CD4-positive, alpha-beta memory T cell (primary cell): Measurements from ENCODE around the gene RPS6KL1. TPM values are rescaled to one million over a fixed set of nuclear protein-coding genes. Genes with fewer than 3 reads are reported as not detected.

Experiments
- CTCF ChIA-PET: fragments of 350-600 bp; sonication (Branson Sonifier 250); formaldehyde crosslinking; loops from one replicate; lab custom pipeline; 2021; ENCODE audit warnings: inconsistent platforms; ENCODE audit not compliant: partially characterized antibody; lab: Charles Lee
- POLR2A ChIA-PET: fragments of 350-600 bp; sonication (Branson Sonifier 250); formaldehyde crosslinking; loops from one replicate; lab custom pipeline; 2021; ENCODE audit not compliant: partially characterized antibody; lab: Charles Lee
- DNase-seq, 5 donors: peaks; one replicate each; pipeline versions ENCODE4 v3.0.0 to v3.0.0-alpha.2; 2020 to 2022; ENCODE audit warnings: mixed read lengths in 1 of 5
- H3K27ac ChIP-seq: one replicate; pipeline ENCODE4 v1.7.0; 2013; ENCODE audit warnings: low read depth, low read length
- H3K27me3 ChIP-seq: 2 replicates; pipeline ENCODE4 v1.7.0; 2013; ENCODE audit warnings: mild to moderate bottlenecking, low read length, moderate library complexity; ENCODE audit not compliant: insufficient read depth
- H3K36me3 ChIP-seq: 2 replicates; pipeline ENCODE4 v1.7.0; 2013; ENCODE audit warnings: mild to moderate bottlenecking, low read length, moderate library complexity; ENCODE audit not compliant: insufficient read depth
- H3K4me1 ChIP-seq: 2 replicates; pipeline ENCODE4 v1.7.0; 2013; ENCODE audit warnings: mild to moderate bottlenecking, low read length, moderate library complexity; ENCODE audit not compliant: insufficient read depth
- H3K4me3 ChIP-seq, 2 donors: one replicate each; pipeline ENCODE4 v1.7.0; 2013; ENCODE audit warnings: low read length in 2 of 2, mild to moderate bottlenecking in 1 of 2
- H3K9me3 ChIP-seq, 2 donors: one replicate each; pipeline ENCODE4 v1.7.0; 2013; ENCODE audit warnings: low read length in 2 of 2, control low read depth in 1 of 2; ENCODE audit not compliant: control insufficient read depth in 1 of 2
- H3K27ac Mint-ChIP-seq, 7 donors: one replicate each; pipeline ENCODE4 v1.8.0; 2020 to 2021; ENCODE audit warnings: mixed read lengths in 7 of 7, mild to moderate bottlenecking in 6 of 7, inconsistent platforms in 3 of 7, moderate library complexity in 3 of 7
- H3K27me3 Mint-ChIP-seq, 2 donors: one replicate each; pipeline ENCODE4 v1.8.0; 2020 to 2021; ENCODE audit warnings: mixed read lengths in 2 of 2
- H3K36me3 Mint-ChIP-seq, 2 donors: one replicate each; pipeline ENCODE4 v1.8.0; 2020 to 2021; ENCODE audit warnings: mixed read lengths in 2 of 2, inconsistent platforms in 1 of 2, mild to moderate bottlenecking in 1 of 2
- H3K4me1 Mint-ChIP-seq, 4 donors: one replicate each; pipeline ENCODE4 v1.8.0; 2020 to 2021; ENCODE audit warnings: mixed read lengths in 4 of 4, mild to moderate bottlenecking in 1 of 4
- H3K4me3 Mint-ChIP-seq, 8 donors: one replicate each; pipeline ENCODE4 v1.8.0; 2020 to 2021; ENCODE audit warnings: mixed read lengths in 8 of 8, mild to moderate bottlenecking in 7 of 8, moderate library complexity in 6 of 8, inconsistent platforms in 3 of 8
- H3K9me3 Mint-ChIP-seq, 8 donors: one replicate each; pipeline ENCODE4 v1.8.0; 2020 to 2021; ENCODE audit warnings: mixed read lengths in 8 of 8, mild to moderate bottlenecking in 5 of 8, inconsistent platforms in 3 of 8, moderate library complexity in 1 of 8
- intact Hi-C: fragments of 100-400 bp; cut with micrococcal nuclease; formaldehyde crosslinking; loops from one replicate; pipeline ENCODE4 v1.15.1; 2023
- polyA plus RNA-seq, 2 donors: library from polyadenylated mRNA; unstranded; fragments of 300-500 nt; fragmentation: Illumina TruSeq; gene quantifications; one replicate each; pipeline ENCODE4 v1.2.3, GENCODE V29; 2021
- total RNA-seq, 2 experiments: library from RNA; stranded (reverse); gene quantifications; one replicate each; pipeline ENCODE4 v1.2.3, GENCODE V29; 2021

RPS6KL1 gene
- total and polyA plus RNA-seq, 4 experiments from 2014 or later, result 0.45 to 2.9 (median 1.7) TPM

DNA sequence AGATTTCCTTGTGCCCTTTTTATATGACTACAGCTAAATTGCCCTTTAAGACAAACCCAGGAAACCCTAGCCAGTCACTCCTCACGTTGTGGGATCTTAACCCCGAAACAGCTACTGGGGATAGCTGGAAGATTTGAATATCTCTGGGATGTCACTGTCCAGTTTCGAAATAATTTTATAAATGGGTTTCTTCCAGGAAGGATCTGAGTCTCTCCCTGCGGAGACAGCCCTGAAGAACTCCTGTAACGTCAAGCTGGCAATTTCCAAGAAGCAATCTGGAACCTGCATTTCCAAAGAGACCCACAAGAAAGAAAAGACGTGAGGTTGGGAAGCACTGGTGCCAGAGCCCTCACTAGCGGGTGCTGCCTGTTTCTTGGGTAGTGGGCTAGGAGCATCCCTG, 68.0 kb downstream of the RPS6KL1 start:
- H3K9me3 Mint-ChIP-seq, result no peaks in the 10 kb centered on the region
- POLR2A ChIA-PET, result interaction anchor here (0.8 to 1.3 kb wide), 2 partner anchors 17 to 272 kb away, joined by 3 read pairs; partner anchors contain the start of gene NEK9
- CTCF ChIA-PET, result interaction anchor here (0.6 to 15.0 kb wide), 6 partner anchors 7 to 233 kb away, joined by 4 to 677 read pairs (median 44); partner anchors contain the start of genes DLST and PROX2
- no peaks in the 10 kb centered on the region for H3K27me3 Mint-ChIP-seq
- H3K36me3 Mint-ChIP-seq, result no peaks in the 10 kb centered on the region
- H3K4me1 Mint-ChIP-seq, result peaks cover 14 to 23% (median 20%) of the 10 kb centered on the region in 4 donors
- no peak overlapping the region for H3K27ac ChIP-seq
- no peaks in the 10 kb centered on the region for H3K36me3 ChIP-seq
- H3K27ac Mint-ChIP-seq, result no peak overlapping the region
- no peak overlapping the region for H3K4me3 Mint-ChIP-seq
- peaks cover 12% of the 10 kb centered on the region for H3K4me1 ChIP-seq
- H3K9me3 ChIP-seq, result no peaks in the 10 kb centered on the region
- no peaks in the 10 kb centered on the region for H3K27me3 ChIP-seq
- no peak for DNase-seq
- intact Hi-C loops, result no loop called here
- H3K4me3 ChIP-seq, result no peak overlapping the region

Other genes starting within 250 kb of the RPS6KL1 start
- gene AREL1, start 210.2 kb downstream of the RPS6KL1 start, total RNA-seq, result 10 to 100 TPM; 44.4 to 46.1 TPM
- 10 to 100 TPM; 16.2 to 24.2 TPM for gene AREL1, start 210.2 kb downstream of the RPS6KL1 start, polyA plus RNA-seq
- gene FCF1, start 210.1 kb downstream of the RPS6KL1 start, total RNA-seq, result 10 to 100 TPM; 57.5 to 57.9 TPM
- 10 to 100 TPM; 28.6 to 35.5 TPM for gene FCF1, start 210.1 kb downstream of the RPS6KL1 start, polyA plus RNA-seq
- 10 to 100 TPM; 83.1 to 90.3 TPM for gene YLPM1, start 159.9 kb downstream of the RPS6KL1 start, total RNA-seq
- gene YLPM1, start 159.9 kb downstream of the RPS6KL1 start, polyA plus RNA-seq, result 10 to 100 TPM in 1 of 2 donors, 1 to 10 TPM in 1; 2.5 to 21.5 TPM
- gene PROX2, start 47.1 kb downstream of the RPS6KL1 start, total RNA-seq, result not detected
- gene PROX2, start 47.1 kb downstream of the RPS6KL1 start, polyA plus RNA-seq, result under 1 TPM in 1 of 2 donors, not detected in 1; 0.05 TPM
- 100 to 1,000 TPM; 101 to 104 TPM for gene DLST, start 41.3 kb downstream of the RPS6KL1 start, total RNA-seq
- 10 to 100 TPM in 1 of 2 donors, 1 to 10 TPM in 1; 4.8 to 10.8 TPM for gene DLST, start 41.3 kb downstream of the RPS6KL1 start, polyA plus RNA-seq
- gene PGF, start 32.3 kb upstream of the RPS6KL1 start, total RNA-seq, result not detected
- under 1 TPM; 0.11 to 0.13 TPM for gene PGF, start 32.3 kb upstream of the RPS6KL1 start, polyA plus RNA-seq
- gene EIF2B2, start 79.7 kb upstream of the RPS6KL1 start, total RNA-seq, result 10 to 100 TPM; 31.3 to 31.7 TPM
- 10 to 100 TPM; 32.6 to 38.8 TPM for gene EIF2B2, start 79.7 kb upstream of the RPS6KL1 start, polyA plus RNA-seq
- 10 to 100 TPM; 24.9 to 26.8 TPM for gene MLH3, start 128.2 kb upstream of the RPS6KL1 start, total RNA-seq
- 10 to 100 TPM in 1 of 2 donors, 1 to 10 TPM in 1; 3.9 to 12.6 TPM for gene MLH3, start 128.2 kb upstream of the RPS6KL1 start, polyA plus RNA-seq
- 10 to 100 TPM; 38.5 to 46.6 TPM for gene ACYP1, start 140.8 kb upstream of the RPS6KL1 start, total RNA-seq
- 10 to 100 TPM; 16.0 to 20.7 TPM for gene ACYP1, start 140.8 kb upstream of the RPS6KL1 start, polyA plus RNA-seq
- under 1 TPM; 0.76 to 0.97 TPM for gene ZC2HC1C, start 146.4 kb upstream of the RPS6KL1 start, total RNA-seq
- 1 to 10 TPM; 1.5 to 3.6 TPM for gene ZC2HC1C, start 146.4 kb upstream of the RPS6KL1 start, polyA plus RNA-seq
- 100 to 1,000 TPM; 129 to 133 TPM for gene NEK9, start 203.8 kb upstream of the RPS6KL1 start, total RNA-seq
- 10 to 100 TPM in 1 of 2 donors, 1 to 10 TPM in 1; 9.8 to 20.2 TPM for gene NEK9, start 203.8 kb upstream of the RPS6KL1 start, polyA plus RNA-seq